C1 segment of cervical spinal cord (tissue), 14 donors: ENCODE data around the gene AQP12A.

Experiments
- DNase-seq, 14 donors: peaks; one replicate each; lab custom pipeline; 2025; lab: John Stamatoyannopoulos, UW

AQP12A gene

DNA sequence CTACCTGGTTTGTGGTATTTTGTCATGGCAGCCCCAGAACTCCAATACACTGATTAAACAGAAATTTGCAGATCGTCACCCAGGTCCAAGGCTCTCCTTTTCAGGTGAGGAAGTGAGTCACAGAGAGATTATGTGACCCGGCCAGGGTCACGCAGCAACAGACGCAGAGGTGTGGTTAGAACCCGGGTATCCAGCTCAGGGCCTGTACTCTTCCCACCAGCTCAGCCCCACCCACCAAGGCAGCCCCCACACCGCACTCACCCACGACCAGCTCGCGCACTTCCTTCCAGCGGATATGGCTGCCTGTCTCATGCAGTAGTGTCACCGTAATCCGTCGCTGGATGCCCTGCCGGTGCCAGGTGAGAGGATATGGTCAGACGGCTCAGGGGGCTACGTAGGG is 48.1 kb downstream of the AQP12A start:
- DNase-seq = no peak

DNA sequence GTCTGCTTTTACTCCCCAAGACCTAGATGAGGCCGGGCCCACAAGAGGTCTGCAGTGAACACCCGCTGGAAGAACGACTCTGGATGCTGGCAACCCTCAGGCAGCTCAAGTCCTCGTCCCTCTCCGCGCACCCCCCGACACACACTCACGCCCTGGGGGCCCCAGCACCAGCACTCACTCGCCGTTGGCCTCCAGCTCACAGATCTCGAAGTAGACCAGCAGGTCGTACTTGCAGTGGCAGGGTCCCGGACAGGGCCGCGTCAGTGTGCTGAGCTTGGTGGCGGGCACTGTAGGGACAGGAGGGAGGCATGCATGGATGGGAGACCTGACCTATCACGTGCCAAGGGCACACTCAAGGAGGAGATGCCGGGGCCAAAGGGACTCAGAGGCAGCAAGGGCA is 49.4 kb downstream of the AQP12A start:
- no peak for DNase-seq

DNA sequence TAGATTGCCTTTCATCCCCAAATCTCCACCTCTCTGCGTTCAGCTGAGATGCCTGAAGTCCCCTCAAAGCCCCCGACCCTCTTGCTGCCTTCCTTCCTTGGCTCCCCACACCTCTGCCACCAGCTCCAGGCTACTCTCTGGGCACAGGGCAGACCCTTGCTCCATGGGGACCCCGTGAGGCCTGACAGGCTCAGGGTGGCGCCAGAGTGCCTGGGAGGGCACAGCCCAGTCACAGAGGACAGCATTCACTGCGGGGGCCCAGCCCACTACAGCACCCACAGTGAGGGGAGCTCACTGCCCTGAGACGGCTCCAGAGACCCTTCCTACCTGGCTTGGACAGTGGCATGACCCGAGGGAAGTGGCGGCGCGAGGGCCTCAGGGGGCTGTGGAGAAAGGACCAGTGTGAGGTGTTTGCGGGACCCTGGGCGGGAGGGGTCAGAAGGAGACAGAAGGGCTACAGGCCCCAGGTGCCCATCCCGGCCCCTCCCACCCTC is 51.0 kb downstream of the AQP12A start:
- DNase-seq = no peak

DNA sequence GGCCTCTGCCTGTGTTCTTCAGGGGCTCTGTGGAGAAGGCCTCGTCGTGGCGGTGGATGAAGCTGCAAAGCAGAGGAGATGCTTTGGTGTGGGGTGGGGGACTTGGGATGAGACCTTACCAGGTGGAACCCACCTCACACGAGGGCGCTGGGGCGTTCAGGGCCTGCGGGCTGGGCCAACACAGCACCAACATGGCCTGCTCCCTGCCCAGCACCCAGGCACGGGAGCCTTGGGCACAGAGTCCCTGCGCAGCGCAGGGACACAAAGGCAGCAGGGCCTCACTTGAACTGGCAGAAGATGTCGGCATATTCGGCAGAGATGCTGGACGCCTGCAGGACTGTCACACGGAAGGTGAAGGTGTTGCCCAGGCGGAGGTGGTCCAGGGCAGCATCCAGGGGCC is 53.8 kb downstream of the AQP12A start:
- DNase-seq = no peak

DNA sequence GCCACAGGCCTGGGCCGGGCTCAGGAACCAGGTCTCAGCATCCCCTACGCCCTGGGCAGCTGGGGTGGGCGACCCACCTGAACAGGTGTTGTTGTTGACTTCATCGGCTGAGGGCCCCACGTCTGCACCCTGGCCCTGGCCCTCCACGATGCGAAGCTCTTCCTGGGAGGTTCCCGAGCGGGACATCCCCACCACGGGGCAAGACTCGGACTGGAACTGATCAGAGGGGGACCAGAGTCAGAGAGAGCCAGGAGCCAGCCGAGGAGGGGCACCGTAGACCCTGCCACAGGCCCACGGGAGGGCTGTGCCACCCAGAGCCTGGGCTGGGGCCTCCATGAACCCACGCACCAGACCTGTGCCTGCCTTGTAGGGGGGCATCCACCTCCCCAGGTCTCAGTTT is 54.3 kb downstream of the AQP12A start:
- DNase-seq = no peak

DNA sequence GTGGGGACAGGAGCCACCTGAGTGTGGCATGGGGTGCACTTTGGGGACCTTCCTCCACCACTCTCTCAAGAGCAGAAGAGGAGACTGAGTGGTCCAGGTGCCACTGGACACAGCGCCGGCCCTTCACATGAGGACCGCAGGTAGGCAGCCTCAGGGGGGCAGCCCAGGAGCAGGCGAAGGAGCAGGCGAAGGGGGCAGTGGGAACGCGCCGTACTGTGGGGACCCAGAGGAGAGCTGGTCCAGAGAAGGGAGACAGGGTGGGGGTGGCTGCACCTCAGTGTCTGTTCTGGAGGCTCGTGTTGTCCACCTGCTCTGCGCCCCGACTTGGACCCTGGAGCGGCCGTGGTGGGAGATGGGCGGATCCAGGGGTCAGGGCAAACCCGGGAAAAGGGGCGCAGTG is 55.0 kb downstream of the AQP12A start:
- DNase-seq = no peak

DNA sequence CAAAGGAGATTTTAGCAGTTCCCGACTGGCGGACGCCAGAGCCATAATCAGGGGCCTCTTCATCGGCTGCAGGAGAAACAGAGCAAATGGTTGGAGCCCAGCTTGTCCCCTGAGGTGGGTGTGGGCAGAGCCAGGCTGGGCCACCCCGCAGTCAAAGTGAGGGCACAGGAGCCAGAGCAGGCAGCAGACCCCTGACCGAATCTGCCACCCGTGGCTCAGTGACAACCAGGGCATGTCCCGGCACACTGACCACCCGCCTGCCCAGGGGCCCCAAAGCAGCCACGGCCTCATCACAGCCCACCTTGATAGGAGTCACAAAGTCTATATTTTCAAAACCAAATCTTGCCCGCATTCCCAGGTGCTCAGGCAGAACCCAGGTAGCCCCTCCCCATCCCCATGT is 55.6 kb downstream of the AQP12A start:
- no peak for DNase-seq
